Fibroblast of villous mesenchyme (primary cell): Measurements from ENCODE around the gene SCUBE1. TPM values are rescaled to one million over a fixed set of nuclear protein-coding genes. Genes with fewer than 3 reads are reported as not detected.

Source experiments
- DNase-seq: peaks from one replicate; pipeline ENCODE4 v3.0.0-alpha.2; 2010; ENCODE audit warnings: low read depth
- H3K4me3 ChIP-seq: 2 replicates; pipeline ENCODE4 v1.5.1; 2011; ENCODE audit warnings: low read depth, mild to moderate bottlenecking, low read length
- total RNA-seq: library from RNA; depleted of rRNA; stranded (reverse); fragments of >200 nt; gene quantifications from 2 replicates; pipeline ENCODE4 v1.2.3, GENCODE V29; 2012
- TF ChIP-seq, protein P1 (sequence below): IDR thresholded peaks from 2 replicates; pipeline ENCODE4 v1.5.1; 2012; ENCODE audit warnings: low read depth, mild to moderate bottlenecking, low read length; ENCODE audit not compliant: insufficient read depth

The SCUBE1 gene
- total RNA-seq, 1 donor, result not detected

DNA sequence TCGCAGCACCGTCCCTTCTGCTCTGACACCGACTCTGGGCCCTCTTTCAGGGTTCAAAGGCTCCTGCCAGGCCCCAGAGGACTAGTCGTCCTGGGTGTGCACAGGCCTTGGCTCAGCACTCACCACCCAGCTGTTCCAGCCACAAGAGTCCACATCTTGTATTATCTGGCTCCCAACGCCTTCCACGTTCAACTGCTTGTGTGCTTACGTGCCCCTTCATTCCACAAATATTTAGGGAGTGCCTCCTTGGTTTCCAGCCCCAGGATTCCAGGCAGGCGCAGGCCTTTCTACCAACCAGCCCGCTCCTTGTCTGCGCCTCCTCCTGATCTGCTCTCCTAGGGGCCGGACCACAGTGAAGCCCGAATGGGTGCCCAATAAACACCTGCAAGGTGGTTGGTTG is 70.9 kb downstream of the SCUBE1 start:
- peak; percentile 40 for DNase-seq
- no peak overlapping the region for H3K4me3 ChIP-seq
- TF ChIP-seq, protein P1, sequence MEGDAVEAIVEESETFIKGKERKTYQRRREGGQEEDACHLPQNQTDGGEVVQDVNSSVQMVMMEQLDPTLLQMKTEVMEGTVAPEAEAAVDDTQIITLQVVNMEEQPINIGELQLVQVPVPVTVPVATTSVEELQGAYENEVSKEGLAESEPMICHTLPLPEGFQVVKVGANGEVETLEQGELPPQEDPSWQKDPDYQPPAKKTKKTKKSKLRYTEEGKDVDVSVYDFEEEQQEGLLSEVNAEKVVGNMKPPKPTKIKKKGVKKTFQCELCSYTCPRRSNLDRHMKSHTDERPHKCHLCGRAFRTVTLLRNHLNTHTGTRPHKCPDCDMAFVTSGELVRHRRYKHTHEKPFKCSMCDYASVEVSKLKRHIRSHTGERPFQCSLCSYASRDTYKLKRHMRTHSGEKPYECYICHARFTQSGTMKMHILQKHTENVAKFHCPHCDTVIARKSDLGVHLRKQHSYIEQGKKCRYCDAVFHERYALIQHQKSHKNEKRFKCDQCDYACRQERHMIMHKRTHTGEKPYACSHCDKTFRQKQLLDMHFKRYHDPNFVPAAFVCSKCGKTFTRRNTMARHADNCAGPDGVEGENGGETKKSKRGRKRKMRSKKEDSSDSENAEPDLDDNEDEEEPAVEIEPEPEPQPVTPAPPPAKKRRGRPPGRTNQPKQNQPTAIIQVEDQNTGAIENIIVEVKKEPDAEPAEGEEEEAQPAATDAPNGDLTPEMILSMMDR, result no peak

DNA sequence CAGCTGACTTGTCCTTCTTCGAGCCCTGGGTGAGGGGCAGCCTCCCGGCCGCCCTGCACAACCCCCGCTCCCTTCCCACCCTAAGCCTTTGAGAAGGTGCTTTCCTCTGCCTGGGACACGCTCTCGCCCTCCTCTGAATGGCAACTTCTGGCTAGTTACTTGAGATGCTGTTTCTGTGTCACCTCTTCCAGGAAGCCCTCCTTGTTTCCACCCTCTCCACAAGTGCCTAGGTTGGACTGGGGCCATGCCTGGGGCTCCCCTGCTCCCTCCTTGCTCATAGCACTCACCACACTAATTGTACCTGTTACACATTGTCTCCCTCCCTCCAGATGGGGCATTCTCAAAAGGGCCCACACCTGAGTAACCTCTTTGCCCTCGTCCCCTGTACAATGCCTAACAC is 72.2 kb downstream of the SCUBE1 start:
- H3K4me3 ChIP-seq, result no peak overlapping the region
- DNase-seq, result no peak
- TF ChIP-seq, protein P1, result no peak

DNA sequence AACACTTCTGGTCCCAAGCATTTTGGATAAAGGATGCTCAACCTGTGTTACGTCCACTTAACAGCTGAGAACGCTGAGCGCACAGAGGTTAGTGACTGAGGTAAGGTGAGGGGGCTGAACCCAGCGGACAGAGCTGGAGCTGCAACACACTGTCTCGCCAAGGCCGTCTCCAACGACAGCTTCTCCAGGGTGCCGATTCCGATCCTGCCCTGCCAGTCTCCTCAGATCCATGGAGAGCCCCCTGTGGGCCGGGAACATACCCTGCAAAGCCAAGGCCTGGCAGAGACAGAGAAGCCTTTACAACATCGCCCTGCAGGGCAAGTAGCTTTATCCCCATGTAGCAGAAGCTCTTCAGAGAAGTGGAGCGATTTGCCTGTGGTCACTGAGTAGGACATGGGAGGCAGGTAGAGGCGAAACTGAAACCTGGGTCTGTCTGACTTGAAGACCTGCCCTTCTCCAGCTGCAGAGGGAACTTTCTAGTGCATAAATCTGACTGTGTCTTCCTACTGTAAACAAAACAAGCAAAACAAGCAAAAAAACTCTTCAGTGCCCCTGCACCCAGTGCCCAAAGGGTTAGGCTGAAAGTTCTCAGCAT is 72.8 kb downstream of the SCUBE1 start:
- TF ChIP-seq, protein P1, result peak; percentile 38
- H3K4me3 ChIP-seq, result no peak overlapping the region
- no peak for DNase-seq

DNA sequence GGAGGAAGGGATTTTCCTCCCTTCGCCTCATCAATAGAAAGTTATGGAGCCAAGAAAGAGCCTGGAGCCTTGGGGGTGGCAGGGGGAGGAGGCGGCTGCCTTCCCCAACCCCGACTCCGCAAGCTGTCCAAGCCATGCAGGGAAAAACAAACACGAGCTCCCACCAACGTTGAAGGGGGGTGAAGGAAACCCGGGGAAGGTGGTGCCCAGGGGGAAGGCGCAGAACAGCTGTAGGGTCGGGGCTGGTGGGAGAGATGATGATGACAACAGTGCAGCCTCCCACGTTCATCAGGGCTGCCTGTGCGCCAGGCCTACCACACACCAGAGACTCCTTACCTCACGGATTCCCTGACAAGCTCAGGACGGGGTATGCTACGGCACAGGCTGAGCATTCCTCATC is 73.5 kb downstream of the SCUBE1 start:
- TF ChIP-seq, protein P1, result no peak
- H3K4me3 ChIP-seq, result no peak overlapping the region
- no peak for DNase-seq

DNA sequence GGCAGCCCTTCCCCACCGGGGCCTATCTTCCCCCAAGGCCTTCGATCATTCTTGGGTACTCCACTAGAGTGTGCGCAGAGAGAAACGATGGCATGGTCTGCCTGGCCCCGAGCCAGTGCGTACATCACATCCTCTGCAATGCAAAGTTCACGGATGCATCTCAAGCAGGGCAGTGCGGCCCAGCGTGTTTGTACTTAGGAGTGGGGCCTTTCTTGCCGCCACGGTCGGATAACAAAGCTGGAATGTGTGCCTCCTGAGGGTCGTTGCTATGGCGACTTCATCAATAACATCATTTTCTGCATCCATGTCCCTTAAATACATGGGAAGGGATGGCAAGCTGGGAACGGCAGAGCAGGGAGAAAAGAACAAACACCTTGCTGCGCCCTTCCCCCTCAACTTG is 73.9 kb downstream of the SCUBE1 start:
- no peak overlapping the region for H3K4me3 ChIP-seq
- no peak for DNase-seq

DNA sequence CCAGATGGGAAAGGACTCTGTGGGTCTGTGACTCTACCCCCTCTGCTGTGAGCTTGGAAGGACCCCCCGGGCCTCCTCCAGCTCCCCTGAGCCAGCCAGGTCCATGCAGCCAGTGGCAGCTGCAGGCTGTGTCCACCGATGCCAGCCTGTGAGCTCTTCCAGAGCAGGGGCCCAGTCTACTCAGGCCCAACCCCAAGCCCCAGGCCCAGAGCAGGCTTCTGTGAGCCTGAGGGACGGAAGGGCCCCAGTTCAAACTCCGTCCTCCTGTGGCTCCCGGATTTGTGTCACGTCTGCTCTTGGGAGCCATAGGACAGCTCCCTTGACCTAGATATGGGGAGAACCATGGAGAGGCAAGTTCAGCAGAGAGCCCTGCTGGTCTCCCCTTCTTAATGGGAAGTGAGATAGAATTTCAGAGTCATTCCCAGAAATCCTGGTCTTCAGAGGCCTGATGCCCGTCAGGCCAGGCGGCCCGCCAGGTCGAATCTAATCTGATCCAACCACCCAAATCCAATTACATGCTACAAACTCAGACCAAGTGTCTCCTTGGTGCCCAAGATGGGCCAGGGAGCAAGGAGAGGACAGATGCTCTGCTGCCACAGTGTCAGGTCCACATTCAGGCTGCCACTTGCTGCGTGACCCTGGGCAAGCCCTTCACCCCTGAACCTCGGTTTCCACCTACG is 75.1 kb downstream of the SCUBE1 start:
- H3K4me3 ChIP-seq, result no peak overlapping the region

More for the DNA sequence above, 73.9 kb downstream of the SCUBE1 start:
- TF ChIP-seq, protein P1, result no peak

More for the DNA sequence above, 75.1 kb downstream of the SCUBE1 start:
- no peak for DNase-seq
- TF ChIP-seq, protein P1, result no peak
